Heart left ventricle (tissue), 16 donors: ENCODE measurements around the gene GPX2. TPM values are rescaled to one million over a fixed set of nuclear protein-coding genes. Genes with fewer than 3 reads are reported as not detected.

Experiments
- ATAC-seq, 4 donors: fragments of 200-7000 bp; cut with Tn5 transposase; one replicate each; pipeline ENCODE4 v1.9.1; 2020 to 2022; ENCODE audit warnings: moderate library complexity in 4 of 4, mild to moderate bottlenecking in 3 of 4, moderate number of reproducible peaks in 1 of 4
- DNase-seq, 5 donors: peaks; one replicate each; pipeline ENCODE4 v3.0.0-alpha.2; 2020
- H3K27ac ChIP-seq, 12 donors: fragments of 200-600 bp; sonication (generic) in 4 of 12; one replicate each; pipeline versions ENCODE4 v1.5.0 to v1.8.0; 2016 to 2022; ENCODE audit warnings: mild to moderate bottlenecking in 2 of 12
- H3K27me3 ChIP-seq, 9 donors: fragments of 200-600 bp; sonication (generic) in 2 of 9; one replicate each; pipeline versions ENCODE4 v1.5.1 to v1.8.0; 2016 to 2022; ENCODE audit warnings: mild to moderate bottlenecking in 3 of 9
- H3K36me3 ChIP-seq, 9 donors: fragments of 200-600 bp; sonication (generic) in 2 of 9; one replicate each; pipeline versions ENCODE4 v1.5.0 to v1.8.0; 2018 to 2022; ENCODE audit warnings: mild to moderate bottlenecking in 2 of 9
- H3K4me1 ChIP-seq, 12 donors: fragments of 200-600 bp; sonication (generic) in 4 of 12; one replicate each; pipeline versions ENCODE4 v1.5.0 to v1.8.0; 2016 to 2022; ENCODE audit warnings: mild to moderate bottlenecking in 3 of 12
- H3K4me3 ChIP-seq, 12 donors: fragments of 200-600 bp; sonication (generic) in 4 of 12; one replicate each; pipeline versions ENCODE4 v1.5.0 to v1.8.0; 2017 to 2022; ENCODE audit warnings: mild to moderate bottlenecking in 9 of 12, moderate library complexity in 4 of 12
- H3K9me3 ChIP-seq, 12 donors: fragments of 200-600 bp; sonication (generic) in 4 of 12; one replicate each; pipeline versions ENCODE4 v1.5.0 to v1.8.0; 2016 to 2022; ENCODE audit warnings: mild to moderate bottlenecking in 1 of 12
- CTCF ChIP-seq, 12 donors: fragments of 200-600 bp; sonication (generic) in 4 of 12; IDR thresholded peaks; one replicate each; pipeline versions ENCODE4 v1.5.0 to v1.8.0; 2018 to 2022; ENCODE audit warnings: antibody characterized with exemption in 12 of 12, mild to moderate bottlenecking in 5 of 12
- POLR2A ChIP-seq, 2 donors: fragments of 450-650 bp; IDR thresholded peaks; one replicate each; pipeline ENCODE4 v1.6.1; 2017; ENCODE audit warnings: antibody characterized with exemption in 2 of 2, mild to moderate bottlenecking in 2 of 2, moderate library complexity in 2 of 2
- WGBS, 4 donors: extraction: QIAGEN DNeasy Blood & Tissue Kit in 2 of 4; methylation state at CpG; one replicate each; pipeline versions ENCODE4 v1.1.5 to v1.1.7; 2013 to 2018; 5-methylcytosine and 5-hydroxymethylcytosine counted together
- intact Hi-C, 10 donors: fragments of 100-400 bp; cut with DNase I; formaldehyde crosslinking; loops; one replicate each; pipeline versions ENCODE4 v1.11.1 to v1.14.2; 2022
- polyA plus RNA-seq, 2 donors: library from polyadenylated mRNA; stranded (reverse); fragments of 200-250 nt; gene quantifications; one replicate each; pipeline ENCODE4 v1.2.3, GENCODE V29; 2013
- total RNA-seq, 9 donors: library from RNA; depleted of rRNA in 2 of 9; stranded (reverse); fragments of >200 nt in 2 of 9; fragmentation: NEBNext Ultra II Directional in 3 of 9; extraction: Animal tissue kit (Norgen Biotek cat#: 25700) in 3 of 9; gene quantifications; one replicate each; pipeline versions ENCODE4 v1.1.0 to v1.2.4, GENCODE V29; 2016 to 2023
- donor health status: ischemic (EF 13 %, LVEDD 7.1; RV severe dilation, severe dysfunction).
- donor health status: healthy with polysubstance abuse.
- donor health status: DM: no; HTN: yes; CAD: no.
- donor health status: DM: no; HTN: no; CAD: no.
- donor health status: ischemic (EF 25% LVEDD 6.9; RV normal size, moderate dysfunction).
- donor health status: ischemic (EF 25% LVEDD 5.7; RV mildly dilated, moderate dysfunction).
- donor health status: healthy.
- donor health status: DM: yes; HTN: yes; CAD: no.
- donor health status: ischemic (EF 35%, LVEDD 5.7; RV mildly dilated, moderate dysfunction).
- donor health status: nonischemic (EF 11% LVEDD 7.7; RV severe dilation, severe dysfunction).
- donor health status: DM: yes; HTN: yes; CAD: no.
- donor health status: PGD.
- donor health status: ischemic (EF 29% LVEDD 5.4; RV normal size, mild dysfunction).
- donor health status: nonischemic (EF 23%, LVEDD 6.1; RV moderate dilation, normal function).

GPX2 gene
- total and polyA plus RNA-seq, 11 donors, result 0.26 TPM; not detected in 10

GRCh38 chr14:64919618-64920017 is 22.9 kb downstream of the GPX2 start:
- intact Hi-C loops, result loop anchor here in 3 of 10 donors (10.0 kb wide), 1 partner anchor 65 kb away; the partner anchor contains the start of gene FNTB (in 3 of the 3)

GRCh38 chr14:64919215-64919614 is 23.3 kb downstream of the GPX2 start:
- Histone ChIP-seq H3K27ac (no peak overlapping the region), H3K27me3 (no peaks in the 10 kb centered on the region), H3K36me3 (peaks cover 0 to 10% (median 5%) of the 10 kb centered on the region in 9 donors), H3K4me1 (peaks cover 0 to 45% (median 31%) of the 10 kb centered on the region in 12 donors), H3K4me3 (no peak overlapping the region), H3K9me3 (no peaks in the 10 kb centered on the region)
- DNase-seq, result no peak
- intact Hi-C loops, result loop anchor here in 3 of 10 donors (10.0 kb wide), 1 partner anchor 66 kb away; the partner anchor contains the start of gene FNTB (in 3 of the 3)
- TF ChIP-seq CTCF (IDR thresholded peaks at IDR 0.05), result no peak
- TF ChIP-seq POLR2A (IDR thresholded peaks at IDR 0.05), result no peak
- ATAC-seq, result no peak

More at GRCh38 chr14:64919618-64920017, 22.9 kb downstream of the GPX2 start:
- Histone ChIP-seq H3K27ac (peak overlapping the region in 2 of 12 donors; percentile 8 to 14), H3K36me3 (peaks cover 0 to 14% (median 9%) of the 10 kb centered on the region in 9 donors), H3K4me3 (no peak overlapping the region), H3K27me3 (no peaks in the 10 kb centered on the region), H3K9me3 (no peaks in the 10 kb centered on the region), H3K4me1 (peaks cover 0 to 47% (median 31%) of the 10 kb centered on the region in 12 donors)
- no peak for TF ChIP-seq POLR2A (IDR thresholded peaks at IDR 0.05)
- no peak for TF ChIP-seq CTCF (IDR thresholded peaks at IDR 0.05)
- ATAC-seq (no peak), DNase-seq (no peak)
- 79 to 96% (median 92%) methylated on average over 5 of the region's 5 CpGs for WGBS, 4 donors

GRCh38 chr14:64918216-64918615 is 24.3 kb downstream of the GPX2 start:
- intact Hi-C loops, result loop anchor here in 3 of 10 donors (10.0 kb wide), 1 partner anchor 67 kb away; the partner anchor contains the start of gene FNTB (in 3 of the 3)
- no peak for ATAC-seq
- DNase-seq, result no peak
- TF ChIP-seq POLR2A (IDR thresholded peaks at IDR 0.05) (no peak), CTCF (IDR thresholded peaks at IDR 0.05) (no peak)
- Histone ChIP-seq H3K27me3 (no peaks in the 10 kb centered on the region), H3K36me3 (no peaks in the 10 kb centered on the region), H3K4me1 (peaks cover 0 to 49% (median 31%) of the 10 kb centered on the region in 12 donors), H3K4me3 (no peak overlapping the region), H3K27ac (peak overlapping the region in 1 of 12 donors; percentile 28), H3K9me3 (no peaks in the 10 kb centered on the region)
- WGBS, 4 donors, result 80 to 90% (median 87%) methylated on average over 4 of the region's 4 CpGs

- no peaks in the 10 kb centered on the region for H3K9me3 ChIP-seq
- H3K36me3 ChIP-seq, result no peaks in the 10 kb centered on the region
- WGBS, 4 donors, result 89 to 98% (median 94%) methylated on average over 2 of the region's 2 CpGs
- peak overlapping the region in 4 of 12 donors; percentile 81 to 100 (median 87) for H3K4me3 ChIP-seq
- ATAC-seq, result no peak
- TF ChIP-seq CTCF (IDR thresholded peaks at IDR 0.05) (no peak), POLR2A (IDR thresholded peaks at IDR 0.05) (no peak)
- no peak for DNase-seq
- no peaks in the 10 kb centered on the region for H3K27me3 ChIP-seq
- H3K27ac ChIP-seq, result no peak overlapping the region
- intact Hi-C loops, result loop anchor here in 4 of 10 donors (2.0 to 10.0 kb wide), 2 partner anchors 69 to 71 kb away; partner anchors contain the start of gene FNTB (in 4 of the 4)
- peaks cover 0 to 51% (median 34%) of the 10 kb centered on the region in 12 donors for H3K4me1 ChIP-seq
Measured at GRCh38 chr14:64915797-64916196, 26.7 kb downstream of the GPX2 start.
